ENCODE results near the gene GLT8D1.
A peak's percentile ranks its signal among the peaks of the same experiment; 100 is the strongest.
"Not testable (repeated sequence)": the region's sequence is repeated elsewhere in the genome, so short reads cannot be mapped to it uniquely, and the experiment has no call there.

Gene GLT8D1

GRCh38 chr3:52705688-52706686 is at the start of gene GLT8D1, which contains the start of gene SPCS1:
GLT8D1 (minus strand) TSS chr3:52705791; CDS start chr3:52700460, 5,331 bp downstream.
SPCS1 (plus strand) TSS chr3:52706106; CDS start chr3:52706247, 141 bp downstream.
- peak; percentile 83 for DNase-seq

GRCh38 chr3:52754373-52754772 is 48.8 kb upstream of the GLT8D1 start:
- no peak for DNase-seq

DNA sequence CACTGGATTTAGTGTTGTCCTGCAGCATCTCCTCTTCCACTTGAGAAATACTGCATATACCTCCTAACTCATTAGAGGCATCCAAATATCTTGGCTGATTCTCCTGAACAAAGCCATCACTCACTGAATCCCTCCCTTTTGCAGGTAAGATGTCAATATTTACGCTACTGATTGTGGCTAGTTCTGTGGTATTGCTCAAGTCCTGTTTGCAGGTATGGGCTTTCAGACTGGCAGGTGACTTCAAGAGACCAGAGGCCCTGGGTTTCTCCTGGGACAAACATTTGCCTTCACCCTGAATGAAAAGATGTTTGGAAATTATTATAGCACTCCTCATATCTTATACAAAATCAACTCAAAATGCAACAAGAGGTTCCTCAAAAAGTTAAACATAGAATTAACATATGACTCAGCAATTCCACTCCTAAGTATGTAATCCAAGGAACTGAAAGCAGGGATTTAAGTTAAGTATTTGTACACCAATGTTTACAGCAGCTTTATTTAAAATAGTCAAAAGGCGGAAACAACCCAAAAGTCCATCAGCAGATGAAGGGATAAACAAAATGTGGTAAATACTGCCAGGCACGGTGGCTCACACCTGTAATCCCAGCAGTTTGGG is 46.6 kb upstream of the GLT8D1 start:
- DNase-seq, result no peak

GRCh38 chr3:52743721-52744120 is 38.1 kb upstream of the GLT8D1 start:
- DNase-seq, result no peak

DNA sequence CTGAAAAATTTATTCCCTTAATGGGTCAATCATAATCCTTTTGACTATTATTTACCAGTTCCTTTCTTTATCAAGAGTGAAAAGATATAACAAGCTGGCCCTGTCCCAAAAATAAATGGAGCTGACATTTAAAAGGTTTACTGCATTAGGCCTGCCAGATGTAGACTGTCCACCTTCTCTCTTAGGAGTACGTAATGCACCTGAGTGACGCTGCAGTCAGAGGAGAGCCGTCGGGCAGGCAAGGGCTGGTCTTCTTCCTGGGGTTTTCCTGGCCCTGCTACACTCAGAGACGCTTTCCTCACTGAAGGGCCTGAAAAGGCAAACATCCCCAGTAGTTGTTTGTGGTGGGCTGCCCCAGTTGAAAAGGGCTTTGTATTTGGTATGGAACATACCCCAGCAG is 37.6 kb upstream of the GLT8D1 start:
- no peak for DNase-seq

DNA sequence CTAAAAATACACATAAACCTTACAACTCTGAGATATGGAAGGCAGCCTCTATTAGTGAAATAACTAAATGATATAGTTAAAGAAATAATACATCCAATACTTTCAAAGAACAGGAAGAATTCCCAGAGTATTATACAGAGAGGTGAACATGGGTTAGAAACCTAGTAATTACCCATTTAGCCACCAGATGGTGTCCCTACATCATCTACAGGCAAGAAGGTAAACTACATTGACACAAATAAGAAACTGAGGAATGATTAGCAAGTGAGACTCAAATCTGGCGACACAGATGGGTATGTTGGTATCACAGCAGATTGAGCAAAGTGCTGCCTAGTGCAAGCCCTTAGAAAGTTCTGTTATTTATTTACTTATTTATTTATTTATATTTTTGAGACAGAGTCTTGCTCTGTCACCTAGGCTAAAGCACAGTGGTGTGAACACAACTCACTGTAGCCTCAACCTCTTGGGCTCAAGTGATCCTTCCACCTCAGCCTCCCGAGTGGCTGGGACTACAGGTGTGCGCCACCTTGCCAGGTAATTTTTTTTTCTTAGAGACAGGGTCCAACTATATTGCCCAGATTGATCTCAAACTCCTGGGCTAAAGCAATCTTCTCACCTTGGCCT is 36.9 kb upstream of the GLT8D1 start:
- no peak for DNase-seq

GRCh38 chr3:52739730-52740129 is 34.1 kb upstream of the GLT8D1 start:
- no peak for DNase-seq

GRCh38 chr3:52733256-52733891 is 27.8 kb upstream of the GLT8D1 start:
- DNase-seq, result no peak

- no peak for DNase-seq
Measured at GRCh38 chr3:52731590-52731989, 26.0 kb upstream of the GLT8D1 start.

GRCh38 chr3:52730681-52731080 is 25.1 kb upstream of the GLT8D1 start:
- DNase-seq, result no peak

DNA sequence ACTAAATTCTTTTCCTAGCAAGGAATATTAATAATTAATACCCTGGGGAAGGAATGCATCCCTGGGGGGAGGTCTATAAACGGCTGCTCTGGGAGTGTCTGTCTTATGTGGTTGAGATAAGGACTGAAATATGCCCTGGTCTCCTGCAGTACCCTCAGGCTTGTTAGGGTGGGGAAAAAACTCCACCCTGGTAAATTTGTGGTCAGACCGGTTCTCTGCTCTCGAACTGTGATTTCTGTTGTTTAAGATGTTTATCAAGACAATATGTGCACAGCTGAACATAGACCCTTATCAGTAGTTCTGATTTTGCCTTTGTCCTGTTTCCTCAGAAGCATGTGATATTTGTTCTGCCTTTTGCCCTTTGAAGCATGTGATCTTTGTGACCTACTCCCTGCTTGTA is 23.2 kb upstream of the GLT8D1 start:
- DNase-seq, result not testable (repeated sequence)

DNA sequence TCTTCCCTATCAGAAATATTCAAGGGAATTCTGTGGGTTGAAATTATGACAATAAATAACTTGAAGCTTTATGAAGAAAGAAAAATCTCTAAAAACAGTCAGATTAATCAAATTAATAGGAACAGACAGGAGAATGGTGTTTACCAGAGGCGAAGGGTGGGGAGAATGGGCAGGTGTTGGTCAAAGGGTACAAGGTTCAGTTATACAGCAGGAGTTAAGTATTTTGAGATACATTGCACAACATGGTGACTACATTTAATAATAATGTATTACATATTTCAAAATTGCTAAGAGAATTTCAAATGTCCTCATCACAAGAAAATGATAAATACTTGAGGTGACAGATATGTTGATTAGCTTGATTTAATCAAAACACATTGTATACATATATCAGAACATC is 18.9 kb upstream of the GLT8D1 start:
- no peak for DNase-seq

DNA sequence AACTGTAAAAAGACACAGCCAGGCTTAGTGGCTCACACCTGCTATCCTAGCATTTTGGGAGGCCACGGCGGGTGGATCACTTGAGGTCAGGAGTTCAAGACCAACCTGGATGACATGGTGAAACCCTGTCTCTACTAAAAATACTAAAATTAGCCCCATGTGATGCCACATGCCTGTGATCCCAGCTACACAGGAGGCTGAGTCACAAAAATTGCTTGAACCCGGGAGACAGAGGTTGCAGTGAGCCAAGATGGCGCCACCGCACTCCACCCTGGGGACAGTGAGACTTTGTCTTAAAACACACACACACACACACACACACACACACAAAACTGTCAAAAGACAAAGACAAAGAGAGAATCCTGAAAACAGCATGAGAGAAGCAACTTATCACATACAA is 18.3 kb upstream of the GLT8D1 start:
- DNase-seq, result no peak

- no peak for DNase-seq
Measured at GRCh38 chr3:52722491-52722890, 16.9 kb upstream of the GLT8D1 start.

DNA sequence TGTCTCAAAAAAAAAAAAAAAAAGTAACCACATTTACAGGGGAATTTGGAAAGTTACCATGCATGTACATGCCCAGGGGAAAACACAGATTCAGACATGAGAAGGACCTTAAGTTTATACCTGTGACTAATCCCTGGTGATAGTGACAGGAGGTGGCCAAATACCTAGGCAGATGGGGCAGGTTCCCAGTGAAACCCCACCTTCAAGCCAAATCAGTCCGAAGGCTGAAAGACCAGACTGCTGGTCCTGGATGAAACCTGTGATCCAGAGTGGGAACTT is 16.1 kb upstream of the GLT8D1 start:
- no peak for DNase-seq

DNA sequence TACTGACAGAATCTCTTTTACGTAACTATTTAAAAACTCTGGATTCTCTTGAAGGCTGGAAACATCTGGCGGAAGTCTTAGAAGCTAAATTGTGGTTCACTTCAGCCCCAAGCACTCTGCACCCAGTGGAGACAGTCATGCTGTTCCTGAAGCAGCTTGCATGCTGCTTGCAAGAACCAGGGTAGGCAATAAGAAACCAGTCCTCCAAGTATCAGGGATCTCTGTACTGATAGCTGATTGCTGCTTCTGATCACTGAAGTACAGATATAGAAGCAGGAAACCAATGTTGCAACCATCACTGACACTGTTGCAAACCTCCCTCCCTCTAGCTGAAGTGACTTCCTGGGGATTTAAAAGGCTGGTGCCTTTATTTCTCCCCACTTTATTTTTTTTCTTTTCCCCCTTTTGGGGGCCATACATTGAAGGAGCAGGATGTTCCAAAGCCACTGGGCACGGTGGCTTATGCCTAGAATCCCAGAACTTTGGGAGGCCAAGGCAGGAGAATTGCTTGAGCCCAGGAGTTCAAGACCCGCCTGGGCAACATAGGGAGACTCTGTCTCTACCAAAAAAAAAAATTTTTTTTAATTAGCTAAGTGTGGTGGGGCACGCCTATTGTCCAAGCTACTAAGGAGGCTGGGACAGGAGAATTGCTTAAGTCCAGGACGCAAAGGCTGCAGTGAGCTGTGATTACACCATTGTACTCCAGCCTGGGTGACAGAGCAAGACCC is 15.6 kb upstream of the GLT8D1 start:
- no peak for DNase-seq

DNA sequence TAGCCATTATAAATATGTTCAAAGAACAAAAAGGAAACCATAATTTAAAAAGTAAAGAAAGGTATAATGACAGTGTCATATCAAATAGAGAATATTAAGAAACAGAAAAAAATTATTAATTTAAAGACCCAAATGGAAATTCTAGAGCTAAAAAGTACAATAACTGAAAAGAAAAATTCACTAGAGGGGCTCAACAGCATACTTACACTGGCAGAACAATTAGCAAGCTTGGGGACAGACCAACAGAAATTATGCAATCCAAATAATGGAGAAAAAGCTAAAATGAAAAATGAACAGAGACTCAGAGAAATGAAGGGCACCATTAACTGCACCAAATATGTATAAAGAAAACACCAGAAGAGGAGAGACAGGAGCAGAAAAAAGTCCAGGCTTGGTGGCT is 14.0 kb upstream of the GLT8D1 start:
- no peak for DNase-seq

GRCh38 chr3:52715714-52716305 is 10.2 kb upstream of the GLT8D1 start:
- no peak for DNase-seq

- no peak for DNase-seq
Measured at GRCh38 chr3:52714335-52715302, 9.0 kb upstream of the GLT8D1 start.

DNA sequence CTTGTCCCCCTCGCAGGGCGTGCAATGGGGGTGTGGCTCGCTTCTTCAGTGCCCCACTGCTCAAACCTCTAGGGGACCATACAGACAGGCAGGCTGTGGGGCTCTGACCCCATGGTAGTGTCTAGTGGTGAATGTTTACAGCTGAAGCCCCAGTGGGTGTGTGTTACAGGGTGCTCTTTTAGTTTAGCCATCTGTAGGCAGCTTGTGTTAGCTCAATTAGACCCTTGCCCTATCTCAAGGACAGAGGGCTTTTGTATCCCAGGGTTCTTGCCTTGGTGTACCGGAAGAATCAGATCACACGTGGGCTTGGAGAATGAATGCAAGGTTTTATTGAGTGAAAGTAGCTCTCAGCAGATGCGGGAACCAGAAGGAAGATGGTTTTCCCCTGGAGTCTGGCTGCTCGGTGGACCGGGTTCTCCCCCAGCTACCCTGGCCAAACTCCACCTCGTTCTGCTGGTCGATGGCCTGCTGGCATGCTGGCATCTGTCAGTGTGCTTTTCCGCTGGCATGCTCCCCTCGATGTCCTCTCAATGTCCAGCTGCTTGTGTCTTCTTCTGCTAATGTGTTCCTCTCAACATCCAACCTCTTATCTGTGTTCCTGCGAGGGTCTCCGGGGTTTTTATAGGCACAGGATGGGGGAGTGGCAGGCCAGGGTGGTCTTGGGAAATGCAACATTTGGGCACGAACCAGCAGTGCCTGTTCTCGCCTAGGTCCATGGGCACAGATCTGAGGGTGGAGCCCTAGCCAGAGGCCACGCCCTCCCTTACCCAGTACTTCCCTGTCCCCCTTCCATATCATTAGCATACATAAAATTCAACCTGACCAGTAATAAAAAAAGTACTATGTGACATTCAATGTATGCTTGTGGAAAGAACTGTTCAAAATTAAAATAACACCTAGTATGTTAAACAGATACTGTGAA is 7.0 kb upstream of the GLT8D1 start:
- DNase-seq, result no peak
